HG03354 (cell line): ENCODE measurements around the gene PRUNE2.
"Not testable (repeated sequence)": the region's sequence is repeated elsewhere in the genome, so short reads cannot be mapped to it uniquely, and the experiment has no call there.

Experiments
- ATAC-seq: cut with Tn5 transposase; IDR thresholded peaks from one replicate; pipeline ENCODE4 v1.9.1; 2021; ENCODE audit warnings: mild to moderate bottlenecking; ENCODE audit not compliant: unreplicated experiment, poor library complexity, severe bottlenecking

Gene PRUNE2

GRCh38 chr9:76615177-76615603 lies 290.7 kb downstream of the PRUNE2 start:
- ATAC-seq, result no peak

DNA sequence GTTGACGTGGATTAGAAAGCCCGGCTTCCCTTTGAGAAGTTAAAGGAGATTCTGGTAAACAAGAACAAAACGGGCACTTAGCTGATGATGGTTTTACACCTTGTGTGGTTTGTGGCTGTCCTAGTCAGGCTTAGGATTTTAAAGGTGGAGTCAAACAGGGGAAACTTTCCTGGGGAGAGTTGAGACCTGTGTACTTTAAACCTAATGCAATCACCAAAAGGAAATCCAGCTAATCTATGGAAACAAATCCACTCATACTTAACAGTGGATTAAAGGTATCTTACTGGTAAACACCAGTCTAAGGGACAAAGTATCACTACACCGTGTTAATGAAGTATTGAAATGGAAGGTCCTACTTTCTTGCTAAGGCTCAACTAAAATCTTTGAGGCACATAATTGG lies 291.9 kb downstream of the PRUNE2 start:
- no peak for ATAC-seq

GRCh38 chr9:76613150-76613781 lies 292.6 kb downstream of the PRUNE2 start:
- no peak for ATAC-seq

- ATAC-seq, result no peak
Observed at GRCh38 chr9:76610011-76610352, 295.9 kb downstream of the PRUNE2 start.

DNA sequence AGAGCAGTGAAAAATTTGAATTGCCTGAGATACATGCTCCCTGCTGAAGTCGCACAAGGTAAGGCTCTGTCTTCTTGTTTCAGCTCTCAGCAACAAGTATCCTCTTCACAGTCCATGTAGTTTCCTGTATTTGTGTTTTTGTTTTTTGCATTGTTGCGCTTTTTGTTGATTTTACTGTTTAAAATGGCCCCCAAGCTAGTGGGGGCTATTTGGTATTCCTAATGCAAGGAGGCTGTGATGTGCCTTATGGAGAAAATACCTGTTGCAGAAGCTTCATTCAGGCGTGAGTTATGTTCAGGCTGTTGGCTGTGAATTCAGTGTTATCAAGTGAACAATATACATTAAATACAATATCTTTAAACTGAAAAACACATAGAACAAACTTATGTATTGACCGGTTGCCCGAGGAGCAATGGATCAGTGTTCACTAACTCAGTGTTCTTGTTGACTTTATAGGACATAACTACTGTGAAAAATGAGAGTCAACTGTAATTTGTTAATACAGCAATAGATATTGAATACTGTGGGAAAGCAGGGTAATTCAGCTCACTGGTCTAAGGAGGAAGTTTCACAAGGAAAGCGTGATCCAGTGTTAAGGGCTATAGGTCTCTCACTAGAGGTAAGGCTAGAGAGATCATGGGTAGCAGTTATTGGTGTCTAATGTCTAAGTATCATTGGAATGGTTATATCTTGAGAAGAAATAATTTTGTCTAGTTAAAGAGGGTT lies 296.5 kb downstream of the PRUNE2 start:
- ATAC-seq, result no peak

DNA sequence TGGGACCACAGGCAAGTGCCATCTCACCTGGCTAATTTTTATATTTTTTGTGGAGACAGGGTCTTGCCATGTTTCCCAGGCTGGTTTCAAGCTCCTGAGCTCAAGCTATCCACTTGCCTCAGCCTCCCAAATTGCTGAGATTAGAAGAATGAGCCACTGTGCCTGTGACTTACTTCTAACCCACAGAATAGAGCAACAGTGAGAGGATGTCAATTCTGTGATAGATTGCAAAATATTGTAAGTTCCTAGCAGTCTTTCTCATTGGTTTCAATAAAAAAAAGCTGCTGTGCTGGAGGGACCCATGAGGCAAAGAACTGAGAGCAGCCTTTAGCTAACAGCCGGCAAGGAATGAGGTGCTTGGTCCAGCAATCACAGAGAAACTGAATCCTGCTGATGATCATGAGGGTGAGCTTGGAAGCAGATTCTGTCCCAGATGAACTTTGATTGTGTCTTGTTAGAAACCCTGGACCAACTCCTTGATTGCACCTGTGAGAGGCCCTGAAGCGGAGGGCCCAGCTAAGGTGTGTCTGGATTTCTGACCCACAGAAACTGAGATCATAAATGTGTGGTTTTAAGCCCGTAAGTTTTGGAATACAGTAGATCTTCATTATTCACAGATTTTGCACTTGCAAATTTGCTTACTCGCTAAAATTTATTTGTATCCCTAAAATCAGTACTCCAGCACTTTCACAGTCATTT lies 297.2 kb downstream of the PRUNE2 start:
- ATAC-seq, result no peak

GRCh38 chr9:76607730-76608436 lies 298.0 kb downstream of the PRUNE2 start:
- no peak for ATAC-seq

- ATAC-seq, result peak; percentile 63
Observed at GRCh38 chr9:76605321-76605900, 300.5 kb downstream of the PRUNE2 start.

- ATAC-seq, result no peak
Observed at GRCh38 chr9:76603931-76604570, 301.9 kb downstream of the PRUNE2 start.

DNA sequence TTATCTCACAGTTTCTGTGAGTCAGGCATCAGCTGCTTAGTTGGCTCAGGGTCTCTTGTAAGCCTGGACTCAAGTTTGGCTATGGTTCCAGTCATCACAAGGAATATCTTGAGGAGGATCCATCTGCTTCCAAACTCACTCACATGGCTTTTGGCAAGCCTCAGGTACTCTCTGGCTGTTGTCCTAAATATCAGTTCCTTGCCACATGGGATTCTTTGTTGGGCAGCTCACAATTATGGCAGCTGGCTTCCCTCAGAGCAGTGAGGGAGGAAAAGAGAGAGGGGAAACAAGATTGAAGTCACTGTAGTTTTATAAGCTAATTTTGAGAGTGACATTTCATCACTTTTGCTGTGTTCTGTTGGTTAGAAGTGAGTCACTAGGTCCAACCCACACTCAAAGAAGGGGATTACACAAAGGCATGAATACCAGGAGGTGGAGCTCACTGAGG lies 302.4 kb downstream of the PRUNE2 start:
- ATAC-seq, result no peak

DNA sequence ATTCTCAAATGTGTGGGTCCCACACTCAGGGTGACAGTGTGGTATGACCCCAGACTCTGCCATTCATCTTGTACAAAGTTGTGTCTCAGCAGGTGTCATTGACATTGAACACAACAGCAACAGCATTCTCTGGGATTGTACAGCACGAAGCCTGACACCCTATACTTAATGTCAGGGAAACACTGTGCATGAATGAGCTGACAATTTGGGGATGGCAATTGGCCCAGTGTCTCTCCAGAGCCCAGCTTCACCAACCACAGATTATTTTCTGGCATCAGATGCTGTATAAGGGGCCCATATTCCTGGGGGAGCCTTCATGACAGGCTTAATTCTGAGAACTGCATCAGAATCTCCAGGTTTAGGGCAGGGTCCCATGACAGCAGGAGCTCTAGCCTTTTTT lies 303.7 kb downstream of the PRUNE2 start:
- ATAC-seq, result no peak

- no peak for ATAC-seq
Observed at GRCh38 chr9:76600007-76600615, 305.8 kb downstream of the PRUNE2 start.

GRCh38 chr9:76598981-76599380 lies 306.9 kb downstream of the PRUNE2 start:
- ATAC-seq, result no peak

GRCh38 chr9:76595645-76596044 lies 310.3 kb downstream of the PRUNE2 start:
- ATAC-seq, result no peak

- no peak for ATAC-seq
Observed at GRCh38 chr9:76594764-76595424, 311.0 kb downstream of the PRUNE2 start.

- ATAC-seq, result not testable (repeated sequence)
Observed at GRCh38 chr9:76593961-76594735, 311.8 kb downstream of the PRUNE2 start.

GRCh38 chr9:76592974-76593347 lies 313.0 kb downstream of the PRUNE2 start:
- ATAC-seq, result no peak
